Stimulated activated CD4-positive, alpha-beta T cell treated with anti-CD3 and anti-CD28 coated beads, Interleukin-12 subunit alpha, Interleukin-12 subunit beta, amount 100 ng/mL, for 48 hours (primary cell): Measurements from ENCODE around the gene MFAP1.
A peak's percentile ranks its signal among the peaks of the same experiment; 100 is the strongest.

Experiments used
- DNase-seq, 3 donors: peaks; one replicate each; pipeline ENCODE4 v3.0.0-alpha.2; 2020; ENCODE audit warnings: low read depth in 2 of 3, low spot score in 1 of 3

The MFAP1 gene

GRCh38 chr15:43776718-43777266 is 47.7 kb downstream of the MFAP1 start, which contains the start of gene ELL3:
Gene ELL3 (minus strand): TSS chr15:43776966. CDS start chr15:43776901, 65 bp downstream.
- DNase-seq: peak; percentile 56 to 73 (median 60)

GRCh38 chr15:43776101-43776717 is 48.3 kb downstream of the MFAP1 start:
- peak in 1 of 3 donors; percentile 12 for DNase-seq

GRCh38 chr15:43775411-43775965 is 49.0 kb downstream of the MFAP1 start:
- no peak for DNase-seq

GRCh38 chr15:43774062-43774461 is 50.4 kb downstream of the MFAP1 start:
- no peak for DNase-seq

- DNase-seq: no peak
Observed at GRCh38 chr15:43772624-43773023, 51.9 kb downstream of the MFAP1 start.

GRCh38 chr15:43771816-43772215 is 52.7 kb downstream of the MFAP1 start:
- DNase-seq: no peak

GRCh38 chr15:43769584-43770228 is 54.8 kb downstream of the MFAP1 start:
- peak in 2 of 3 donors; percentile 44 to 71 for DNase-seq

GRCh38 chr15:43763819-43764446 is 60.6 kb downstream of the MFAP1 start:
- no peak for DNase-seq

GRCh38 chr15:43762824-43763223 is 61.7 kb downstream of the MFAP1 start:
- no peak for DNase-seq
